AG09309 (cell line): ENCODE data around the gene CADM3.

ENCODE experiments used
- DNase-seq: peaks from one replicate; pipeline ENCODE4 v3.0.0-alpha.2; 2010; ENCODE audit warnings: low read depth
- H3K4me3 ChIP-seq: 2 replicates; pipeline ENCODE4 v1.5.1; 2011; ENCODE audit warnings: mild to moderate bottlenecking, low read depth, low read length, moderate library complexity; ENCODE audit not compliant: control insufficient read depth
- CTCF ChIP-seq: IDR thresholded peaks from 2 replicates; pipeline ENCODE4 v1.5.1; 2011; ENCODE audit warnings: mild to moderate bottlenecking, low read depth, low read length, inconsistent platforms; ENCODE audit not compliant: insufficient read depth, control insufficient read depth; ENCODE audit errors: missing control alignments

Gene CADM3

DNA sequence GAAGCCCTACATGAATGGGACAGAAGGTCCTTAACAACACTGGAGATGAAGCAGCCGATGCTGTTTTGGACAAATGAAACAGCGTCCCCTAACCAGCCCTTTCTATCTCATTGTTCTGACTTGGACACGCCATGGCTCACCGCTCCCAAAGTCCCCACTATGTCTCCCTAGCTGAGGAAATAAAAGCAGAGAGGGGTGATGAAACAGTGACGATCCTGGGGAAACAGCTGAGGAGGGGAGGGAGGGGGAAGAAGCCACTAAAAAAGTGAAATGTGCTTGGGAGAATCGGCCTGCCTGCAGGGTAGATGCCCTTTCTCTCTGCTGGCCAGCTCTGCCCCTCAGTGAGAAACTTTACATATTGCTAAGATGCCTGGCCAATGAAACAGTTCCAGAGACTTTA, 32.2 kb downstream of the CADM3 start:
- TF ChIP-seq CTCF: no peak
- DNase-seq: no peak
- no peak overlapping the region for H3K4me3 ChIP-seq

DNA sequence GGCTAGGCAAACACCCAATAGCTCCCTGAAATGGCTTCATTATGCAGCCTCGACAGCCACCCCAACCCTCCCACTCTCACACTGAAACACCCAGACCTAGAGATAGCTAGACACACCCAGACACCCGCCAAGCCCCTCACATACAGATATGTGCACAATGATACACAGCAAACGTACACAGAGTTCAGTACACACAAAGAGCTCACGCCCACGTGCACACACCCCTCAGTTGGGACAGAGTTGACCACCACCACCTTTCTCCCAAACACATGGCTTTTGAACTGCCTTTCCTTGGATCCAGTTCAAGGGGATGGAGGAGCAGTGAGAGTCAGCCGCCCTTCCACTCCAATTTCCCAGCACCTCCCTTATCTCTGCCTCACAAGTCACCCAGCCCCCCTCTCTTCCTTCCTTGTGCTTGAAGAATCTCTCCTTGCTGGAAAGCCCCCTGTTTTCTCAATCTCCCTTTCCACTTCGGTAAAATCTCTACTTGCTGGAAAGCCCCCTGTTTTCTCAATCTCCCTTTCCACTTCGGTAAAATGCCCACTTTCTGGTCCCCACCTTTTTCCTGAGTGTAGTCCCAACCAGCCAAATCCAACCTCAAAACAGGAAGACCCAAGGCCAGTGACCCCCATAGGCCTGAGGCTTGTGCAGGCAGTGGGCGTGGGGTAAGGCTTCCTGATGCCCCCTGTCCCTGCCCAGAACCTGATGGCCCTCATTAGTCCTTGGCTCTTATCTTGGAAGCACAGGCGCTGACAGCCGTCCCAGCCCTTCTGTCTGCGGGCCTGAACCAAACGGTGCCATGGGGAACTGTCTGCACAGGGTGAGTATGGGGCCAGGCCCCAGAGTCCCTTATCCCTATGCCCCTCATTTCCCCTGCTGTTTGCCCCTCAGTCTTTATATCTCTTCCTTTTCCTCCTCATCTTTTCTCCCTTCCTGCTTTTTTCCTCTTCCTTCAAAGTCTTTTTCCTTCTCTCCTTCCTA, 33.0 kb downstream of the CADM3 start, which contains the start of gene ACKR1:
ACKR1 (plus strand) TSS at position 715 of the 981 bp plus-strand sequence; CDS start at position 800, 85 bp downstream.
- H3K4me3 ChIP-seq: no peak within 1 kb of the TSS
- no peak for DNase-seq
- no peak for TF ChIP-seq CTCF

DNA sequence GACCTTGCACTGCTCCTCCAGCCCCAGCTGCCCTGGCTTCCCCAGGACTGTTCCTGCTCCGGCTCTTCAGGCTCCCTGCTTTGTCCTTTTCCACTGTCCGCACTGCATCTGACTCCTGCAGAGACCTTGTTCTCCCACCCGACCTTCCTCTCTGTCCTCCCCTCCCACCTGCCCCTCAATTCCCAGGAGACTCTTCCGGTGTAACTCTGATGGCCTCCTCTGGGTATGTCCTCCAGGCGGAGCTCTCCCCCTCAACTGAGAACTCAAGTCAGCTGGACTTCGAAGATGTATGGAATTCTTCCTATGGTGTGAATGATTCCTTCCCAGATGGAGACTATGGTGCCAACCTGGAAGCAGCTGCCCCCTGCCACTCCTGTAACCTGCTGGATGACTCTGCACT, 33.8 kb downstream of the CADM3 start:
- no peak for DNase-seq
- no peak for TF ChIP-seq CTCF
- H3K4me3 ChIP-seq: no peak overlapping the region

DNA sequence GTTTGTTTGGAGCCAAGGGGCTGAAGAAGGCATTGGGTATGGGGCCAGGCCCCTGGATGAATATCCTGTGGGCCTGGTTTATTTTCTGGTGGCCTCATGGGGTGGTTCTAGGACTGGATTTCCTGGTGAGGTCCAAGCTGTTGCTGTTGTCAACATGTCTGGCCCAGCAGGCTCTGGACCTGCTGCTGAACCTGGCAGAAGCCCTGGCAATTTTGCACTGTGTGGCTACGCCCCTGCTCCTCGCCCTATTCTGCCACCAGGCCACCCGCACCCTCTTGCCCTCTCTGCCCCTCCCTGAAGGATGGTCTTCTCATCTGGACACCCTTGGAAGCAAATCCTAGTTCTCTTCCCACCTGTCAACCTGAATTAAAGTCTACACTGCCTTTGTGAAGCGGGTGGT, 34.7 kb downstream of the CADM3 start:
- TF ChIP-seq CTCF: no peak
- no peak overlapping the region for H3K4me3 ChIP-seq
- DNase-seq: no peak

DNA sequence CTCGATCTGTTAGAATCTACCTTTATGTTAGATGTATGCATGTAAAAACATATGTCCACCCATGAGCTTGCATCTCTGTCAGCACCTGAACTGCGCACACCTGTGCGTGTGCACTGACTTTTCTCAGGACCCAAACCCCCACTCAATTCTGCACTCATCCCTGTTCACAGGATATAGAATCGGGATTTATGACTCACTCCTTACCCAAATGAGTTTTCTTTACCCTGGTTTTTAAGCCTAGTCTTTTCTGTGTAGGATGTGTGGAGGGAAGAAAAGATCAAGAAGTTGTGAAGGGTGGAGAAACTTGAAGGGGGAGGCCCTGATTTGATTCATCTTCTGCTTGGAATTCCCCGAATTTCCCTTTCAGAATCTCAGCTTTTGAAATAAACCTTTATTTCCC, 35.7 kb downstream of the CADM3 start:
- no peak for DNase-seq
- no peak for TF ChIP-seq CTCF
- H3K4me3 ChIP-seq: no peak overlapping the region

DNA sequence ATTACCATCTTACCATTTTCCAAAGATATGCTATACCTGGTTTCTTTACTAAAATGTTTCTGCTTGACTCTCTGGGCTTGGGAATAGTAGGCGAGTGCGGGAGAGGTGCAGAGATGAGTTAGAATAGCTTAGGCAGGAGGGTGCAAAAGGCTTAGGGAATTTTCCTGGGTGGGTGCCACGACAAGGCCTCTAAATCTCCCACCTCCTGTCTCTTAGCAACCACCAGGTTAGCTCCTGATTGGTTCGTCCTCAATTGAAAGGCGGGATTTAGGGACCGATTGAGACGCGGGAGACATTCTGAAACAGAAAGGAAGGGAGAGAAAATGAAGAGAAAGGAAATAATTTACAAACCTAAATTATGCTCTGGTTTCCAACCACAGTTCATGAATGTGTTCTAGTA, 36.4 kb downstream of the CADM3 start:
- no peak for DNase-seq
- no peak overlapping the region for H3K4me3 ChIP-seq

More for the DNA sequence above, 36.4 kb downstream of the CADM3 start:
- TF ChIP-seq CTCF: no peak
